AG09319 (cell line): ENCODE data around the gene FBRSL1.

Source experiments
- DNase-seq: peaks from one replicate; pipeline ENCODE4 v3.0.0-alpha.2; 2010; ENCODE audit warnings: low read depth; ENCODE audit errors: extremely low read depth
- CTCF ChIP-seq: IDR thresholded peaks from 2 replicates; pipeline ENCODE4 v1.5.1; 2011; ENCODE audit warnings: low read depth, mild to moderate bottlenecking, inconsistent platforms, low read length, moderate library complexity

Gene FBRSL1

GRCh38 chr12:132560614-132561426, 70.9 kb downstream of the FBRSL1 start:
- no peak for DNase-seq
- TF ChIP-seq CTCF: peak; percentile 61
